ENCODE results near the gene ITIH5. TPM values are rescaled to one million over a fixed set of nuclear protein-coding genes. Genes with fewer than 3 reads are reported as not detected.
"Not testable (repeated sequence)": the region's sequence is repeated elsewhere in the genome, so short reads cannot be mapped to it uniquely, and the experiment has no call there.

Gene ITIH5
- total RNA-seq, 2 experiments from 2014 or later: not detected

DNA sequence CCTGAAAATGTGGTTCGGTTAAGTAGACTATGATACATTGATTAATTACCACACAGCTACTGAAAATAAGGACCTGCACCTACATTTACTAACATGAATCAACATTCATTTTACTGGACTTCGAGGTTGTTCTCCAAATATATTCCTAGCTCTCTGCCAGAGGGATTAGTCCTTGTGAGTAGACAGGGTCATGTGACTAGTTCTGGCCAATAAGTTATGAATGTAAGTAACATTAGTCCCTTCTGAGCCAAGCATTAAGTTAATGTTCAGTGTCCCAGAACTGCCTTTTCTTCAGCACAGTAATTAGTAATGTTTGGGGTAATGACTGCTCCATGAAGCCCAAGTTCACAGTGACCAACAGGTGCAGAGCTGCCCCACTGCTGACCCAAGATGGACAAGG lies 9.2 kb downstream of the ITIH5 start:
- Mint-ChIP-seq H3K27me3 (peaks cover 26% of the 10 kb centered on the region), H3K27ac (no peak overlapping the region), H3K4me1 (no peaks in the 10 kb centered on the region), H3K9me3 (ENCODE audit: low read depth) (no peaks in the 10 kb centered on the region), H3K4me3 (no peak overlapping the region), H3K36me3 (ENCODE audit: low read depth) (no peaks in the 10 kb centered on the region)
- POLR2A ChIA-PET: no interaction called here
- intact Hi-C loops (cut with DNase I, micrococcal nuclease): no loop called here
- ATAC-seq (no peak), DNase-seq (no peak)
- CTCF ChIA-PET: interaction anchor here (0.6 kb wide), 1 partner anchor 132 kb away, joined by 3 read pairs; no protein-coding TSS in a partner anchor

DNA sequence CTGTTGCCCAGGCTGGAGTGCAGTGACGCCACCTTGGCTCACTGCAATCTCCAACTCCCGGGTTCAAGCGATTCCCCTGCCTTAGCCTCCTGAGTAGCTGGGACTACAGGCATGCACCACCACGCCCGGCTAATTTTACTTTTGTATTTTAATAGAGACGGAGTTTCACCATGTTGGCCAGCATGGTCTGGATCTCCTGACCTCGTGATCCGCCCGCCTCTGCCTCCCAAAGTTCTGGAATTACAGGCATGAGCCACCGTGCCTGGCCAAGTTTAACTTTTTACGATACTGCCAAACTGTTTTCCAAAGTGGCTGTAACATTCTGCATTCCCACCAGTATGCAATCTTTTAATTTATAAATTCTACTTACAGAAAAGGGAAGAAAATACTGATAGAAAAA lies 9.7 kb downstream of the ITIH5 start:
- H3K36me3 Mint-ChIP-seq (ENCODE audit: low read depth); POLR2A ChIA-PET; CTCF ChIA-PET; H3K4me1 Mint-ChIP-seq; intact Hi-C loops (cut with DNase I, micrococcal nuclease); ATAC-seq; DNase-seq; H3K9me3 Mint-ChIP-seq (ENCODE audit: low read depth); H3K27ac Mint-ChIP-seq; H3K4me3 Mint-ChIP-seq: not testable (repeated sequence)
- H3K27me3 Mint-ChIP-seq: peaks cover 22% of the 10 kb centered on the region

DNA sequence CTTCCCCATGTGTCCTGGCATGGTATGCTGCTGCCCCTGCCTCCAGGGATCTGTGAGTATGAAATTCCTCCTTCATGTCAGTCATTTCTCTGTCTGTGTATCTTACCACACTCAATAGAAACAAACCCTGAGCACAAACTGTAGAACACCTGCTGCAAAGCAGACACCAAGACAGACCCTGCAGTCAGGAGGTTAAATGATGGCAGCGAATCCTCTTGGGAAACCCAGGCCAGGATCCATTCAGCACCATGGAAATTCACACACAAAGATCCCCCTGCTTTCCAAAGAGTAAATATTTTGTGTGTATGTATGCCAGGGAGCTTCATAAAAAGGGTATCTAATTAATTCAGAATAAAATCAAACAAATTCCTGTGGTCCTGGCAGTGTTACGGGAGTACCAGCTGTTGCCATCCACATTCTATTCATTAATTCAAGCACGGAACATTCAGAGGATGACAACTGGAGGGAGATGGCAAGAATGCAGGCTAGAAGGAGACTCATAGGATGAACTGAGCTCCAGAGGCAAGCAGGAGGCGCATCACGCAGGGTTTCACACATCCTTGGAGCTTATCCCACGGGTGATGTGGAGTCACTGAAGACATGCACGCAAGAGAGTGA lies 14.8 kb downstream of the ITIH5 start:
- intact Hi-C loops (cut with DNase I, micrococcal nuclease): no loop called here
- Mint-ChIP-seq H3K4me1 (no peaks in the 10 kb centered on the region), H3K27me3 (peaks cover 10% of the 10 kb centered on the region), H3K27ac (no peak overlapping the region), H3K36me3 (ENCODE audit: low read depth) (no peaks in the 10 kb centered on the region), H3K9me3 (ENCODE audit: low read depth) (no peaks in the 10 kb centered on the region), H3K4me3 (no peak overlapping the region)
- DNase-seq: no peak
- no peak for ATAC-seq
- CTCF ChIA-PET: interaction anchor here (0.7 kb wide), 1 partner anchor 18 kb away, joined by 6 read pairs; no protein-coding TSS in a partner anchor
- POLR2A ChIA-PET: no interaction called here

DNA sequence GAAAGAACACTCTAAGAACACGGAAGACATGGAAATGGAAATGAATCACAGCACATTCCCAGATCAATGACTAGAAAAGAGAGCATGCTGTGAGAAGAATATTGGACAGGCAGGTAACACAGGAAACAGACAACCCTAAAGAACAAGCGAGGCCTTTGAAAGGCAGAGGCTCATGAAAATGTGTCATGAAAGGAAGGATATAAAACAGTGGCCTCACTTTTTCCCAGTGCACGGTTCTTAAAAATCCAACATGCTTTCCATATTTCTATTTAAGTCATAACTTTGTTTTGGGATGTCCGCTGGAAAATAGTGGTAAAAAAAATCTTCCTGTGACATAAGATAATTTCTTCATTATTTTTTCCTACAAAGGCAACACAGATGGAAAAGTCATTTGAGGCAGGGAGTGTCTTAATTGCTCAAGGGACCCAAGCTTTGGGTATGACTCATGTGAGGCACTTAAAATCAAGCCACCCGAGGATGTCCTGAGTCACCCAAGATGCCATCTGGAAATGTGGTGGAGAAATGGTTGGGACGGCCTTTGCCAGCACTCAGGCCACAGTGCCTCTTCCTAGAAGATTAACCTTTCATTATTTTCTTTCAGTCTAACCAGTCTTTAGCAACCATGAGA lies 17.0 kb downstream of the ITIH5 start:
- CTCF ChIA-PET: interaction anchor here (1.8 kb wide), 1 partner anchor 37 kb away, joined by 6 read pairs; no protein-coding TSS in a partner anchor
- POLR2A ChIA-PET: no interaction called here
- Mint-ChIP-seq H3K27me3 (peaks cover 10% of the 10 kb centered on the region), H3K27ac (no peak overlapping the region), H3K9me3 (ENCODE audit: low read depth) (no peaks in the 10 kb centered on the region), H3K36me3 (ENCODE audit: low read depth) (no peaks in the 10 kb centered on the region), H3K4me3 (no peak overlapping the region), H3K4me1 (no peaks in the 10 kb centered on the region)
- intact Hi-C loops (cut with DNase I, micrococcal nuclease): no loop called here
- peak; percentile 5 for DNase-seq
- no peak for ATAC-seq

DNA sequence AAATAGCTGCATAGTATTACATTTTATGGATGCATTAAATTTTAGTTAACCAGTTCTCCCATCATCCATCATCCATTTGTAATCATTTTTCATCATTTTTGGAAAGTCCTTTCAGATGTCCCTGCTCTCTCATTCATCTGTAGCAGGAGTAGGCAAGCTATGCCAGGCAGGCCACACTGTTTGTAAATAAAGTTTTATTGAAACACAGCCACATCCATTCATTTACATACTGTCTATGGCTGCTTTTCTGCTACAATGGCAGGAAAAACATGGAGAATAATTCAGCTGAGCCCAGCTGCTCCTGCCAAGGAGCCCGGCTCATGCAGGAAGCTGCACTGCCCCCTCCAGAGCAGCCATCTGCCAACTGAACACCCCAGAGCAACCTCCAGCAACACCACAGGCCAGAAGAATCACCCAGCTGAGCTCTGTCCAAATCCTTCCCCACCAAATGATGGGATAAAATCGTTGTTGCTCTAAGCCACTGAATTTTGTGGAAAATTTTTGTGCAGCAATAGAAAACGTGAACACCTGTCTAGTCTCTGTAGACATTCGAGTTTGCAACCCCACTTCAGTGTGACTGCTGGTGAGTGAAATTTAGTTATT lies 19.6 kb downstream of the ITIH5 start:
- H3K27me3 Mint-ChIP-seq: peaks cover 6% of the 10 kb centered on the region
- DNase-seq: no peak
- H3K36me3 Mint-ChIP-seq (ENCODE audit: low read depth): no peaks in the 10 kb centered on the region
- POLR2A ChIA-PET: interaction anchor here (0.6 kb wide), 1 partner anchor 1351 kb away, joined by 4 read pairs; no protein-coding TSS in a partner anchor
- H3K27ac Mint-ChIP-seq: no peak overlapping the region
- no peak overlapping the region for H3K4me3 Mint-ChIP-seq
- ATAC-seq: no peak
- intact Hi-C loops (cut with DNase I, micrococcal nuclease): no loop called here
- H3K4me1 Mint-ChIP-seq: no peaks in the 10 kb centered on the region
- H3K9me3 Mint-ChIP-seq (ENCODE audit: low read depth): no peaks in the 10 kb centered on the region
- CTCF ChIA-PET: no interaction called here

DNA sequence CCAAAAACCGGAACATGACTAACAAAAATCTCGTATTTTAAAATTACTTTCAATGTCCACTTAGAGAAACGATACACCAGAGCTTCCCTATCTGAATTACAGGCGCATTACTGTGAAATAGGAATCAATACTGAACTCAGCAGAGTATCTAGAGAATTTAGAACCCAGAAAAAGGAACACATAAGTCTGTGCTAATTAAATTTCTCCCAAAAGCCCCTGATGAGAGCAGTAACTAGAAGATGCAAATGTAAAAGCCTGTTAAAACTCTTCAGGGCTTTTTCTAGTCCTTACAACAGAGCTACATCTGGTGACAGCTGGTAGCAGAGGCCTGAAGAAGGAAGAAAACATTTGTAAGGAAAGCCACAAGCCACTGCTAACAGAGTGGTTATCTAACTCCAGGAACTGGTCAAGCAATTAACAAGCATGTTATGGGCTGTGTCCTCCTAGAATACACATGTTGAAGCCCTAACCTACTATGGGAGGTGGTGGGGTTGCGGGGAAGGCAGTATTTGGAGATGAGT lies 24.2 kb downstream of the ITIH5 start:
- POLR2A ChIA-PET: no interaction called here
- no peak overlapping the region for H3K4me3 Mint-ChIP-seq
- H3K4me1 Mint-ChIP-seq: no peaks in the 10 kb centered on the region
- no peak overlapping the region for H3K27ac Mint-ChIP-seq
- intact Hi-C loops (cut with DNase I, micrococcal nuclease): no loop called here
- H3K9me3 Mint-ChIP-seq (ENCODE audit: low read depth): peaks cover 7% of the 10 kb centered on the region
- CTCF ChIA-PET: interaction anchor here (0.9 kb wide), 1 partner anchor 44 kb away, joined by 3 read pairs; no protein-coding TSS in a partner anchor
- no peak for ATAC-seq
- no peak for DNase-seq
- H3K36me3 Mint-ChIP-seq (ENCODE audit: low read depth): peaks cover 2% of the 10 kb centered on the region
- peaks cover 8% of the 10 kb centered on the region for H3K27me3 Mint-ChIP-seq

DNA sequence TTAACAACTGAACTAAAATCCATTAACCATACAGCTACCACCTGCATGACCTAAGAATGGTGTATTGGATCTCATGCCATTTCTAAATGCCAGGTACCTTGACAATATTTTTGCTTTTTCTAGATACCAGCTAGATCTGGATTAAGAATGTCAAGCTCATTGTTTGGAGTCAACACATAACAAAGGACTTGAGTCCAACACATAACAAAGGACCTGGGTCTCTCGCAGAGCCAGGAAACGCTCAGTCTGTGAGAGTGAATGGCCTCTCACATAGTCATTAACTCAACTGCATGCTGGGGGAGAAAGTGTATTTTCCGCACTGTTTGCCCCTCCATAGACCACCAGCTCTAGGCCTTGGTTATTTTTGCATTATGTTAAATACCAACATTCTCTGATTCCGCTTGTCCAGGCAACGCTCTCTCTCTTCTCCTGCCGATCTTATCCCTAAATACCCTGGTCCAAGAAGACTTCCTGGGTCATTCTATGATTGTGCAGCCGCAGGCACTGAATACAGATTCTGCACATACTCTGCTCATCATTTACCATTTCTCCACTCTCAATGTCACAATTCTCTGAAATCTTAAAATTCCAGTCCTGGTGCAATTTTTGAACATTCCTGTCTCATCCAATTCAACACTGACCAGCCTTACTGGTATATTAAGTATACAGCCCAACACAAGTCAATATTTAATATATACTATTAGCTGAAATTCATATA lies 31.2 kb downstream of the ITIH5 start:
- POLR2A ChIA-PET: no interaction called here
- Mint-ChIP-seq H3K4me1 (no peaks in the 10 kb centered on the region), H3K36me3 (ENCODE audit: low read depth) (peaks cover 2% of the 10 kb centered on the region), H3K27me3 (peaks cover 13% of the 10 kb centered on the region), H3K9me3 (ENCODE audit: low read depth) (peaks cover 7% of the 10 kb centered on the region), H3K27ac (no peak overlapping the region), H3K4me3 (no peak overlapping the region)
- CTCF ChIA-PET: interaction anchor here (1.0 to 1.7 kb wide), 2 partner anchors 28 to 110 kb away, joined by 3 read pairs; no protein-coding TSS in a partner anchor
- intact Hi-C loops (cut with DNase I, micrococcal nuclease): no loop called here
- no peak for ATAC-seq
- no peak for DNase-seq

DNA sequence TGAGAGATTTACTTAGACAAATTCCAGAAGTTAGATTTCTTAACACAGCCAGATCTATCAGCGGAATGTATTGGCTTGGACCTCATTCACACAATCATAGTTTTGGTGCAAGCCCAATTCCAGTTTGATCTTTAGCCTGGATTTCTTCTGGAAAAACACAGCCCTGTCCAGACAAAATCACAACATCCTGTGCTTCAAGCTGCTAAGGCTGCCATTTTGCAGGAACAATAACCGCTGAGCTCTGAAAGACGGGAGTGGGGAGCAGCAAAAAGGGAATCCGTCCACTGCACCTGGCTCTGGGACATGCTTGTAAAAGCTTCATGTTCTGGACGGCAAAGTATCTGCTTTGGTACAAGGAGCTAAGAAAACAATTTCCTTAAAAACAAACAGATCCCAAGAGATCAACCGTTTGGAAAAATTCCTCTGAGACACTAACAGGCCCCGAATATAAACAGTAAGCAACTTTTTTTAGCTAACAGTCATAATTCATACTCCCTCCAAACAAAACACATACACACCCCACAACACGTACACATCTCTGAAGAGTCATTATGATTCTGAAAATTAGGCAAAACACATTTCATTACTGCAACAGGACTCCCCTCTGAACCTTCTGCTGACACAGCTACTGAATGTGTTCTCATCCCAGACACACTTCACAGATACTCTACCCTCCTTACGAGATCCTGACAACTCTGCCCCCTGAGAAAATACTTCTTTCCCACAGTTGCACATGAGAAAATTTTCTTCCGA lies 32.4 kb downstream of the ITIH5 start:
- Mint-ChIP-seq H3K36me3 (ENCODE audit: low read depth) (peaks cover 2% of the 10 kb centered on the region), H3K27ac (no peak overlapping the region), H3K4me1 (no peaks in the 10 kb centered on the region), H3K9me3 (ENCODE audit: low read depth) (peaks cover 7% of the 10 kb centered on the region), H3K4me3 (no peak overlapping the region), H3K27me3 (peaks cover 11% of the 10 kb centered on the region)
- intact Hi-C loops (cut with DNase I, micrococcal nuclease): no loop called here
- no peak for DNase-seq
- ATAC-seq: no peak
- ChIA-PET CTCF (interaction anchor here (1.0 to 1.7 kb wide), 2 partner anchors 26 to 109 kb away, joined by 3 read pairs; no protein-coding TSS in a partner anchor), POLR2A (no interaction called here)

DNA sequence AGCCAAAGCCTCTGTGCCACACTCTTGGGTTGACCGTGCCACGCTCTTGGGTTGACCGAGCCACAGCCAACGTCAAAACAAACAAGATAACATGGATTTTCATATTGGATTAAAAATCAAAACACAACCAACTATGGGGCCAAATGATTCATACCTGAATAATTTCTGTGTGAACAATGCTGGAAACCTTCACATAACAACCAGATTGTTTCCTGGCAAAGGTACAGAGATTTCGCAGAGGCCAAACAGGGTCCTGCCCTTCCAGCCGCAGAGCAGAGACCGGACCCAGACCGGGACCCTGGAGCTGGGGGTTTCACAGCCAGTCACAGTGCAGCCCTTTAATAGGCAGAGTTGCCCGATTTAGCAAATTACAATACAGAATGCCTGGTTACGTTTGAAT lies 40.5 kb downstream of the ITIH5 start:
- Mint-ChIP-seq H3K9me3 (ENCODE audit: low read depth) (peaks cover 2% of the 10 kb centered on the region), H3K4me1 (no peaks in the 10 kb centered on the region), H3K36me3 (ENCODE audit: low read depth) (no peaks in the 10 kb centered on the region)

DNA sequence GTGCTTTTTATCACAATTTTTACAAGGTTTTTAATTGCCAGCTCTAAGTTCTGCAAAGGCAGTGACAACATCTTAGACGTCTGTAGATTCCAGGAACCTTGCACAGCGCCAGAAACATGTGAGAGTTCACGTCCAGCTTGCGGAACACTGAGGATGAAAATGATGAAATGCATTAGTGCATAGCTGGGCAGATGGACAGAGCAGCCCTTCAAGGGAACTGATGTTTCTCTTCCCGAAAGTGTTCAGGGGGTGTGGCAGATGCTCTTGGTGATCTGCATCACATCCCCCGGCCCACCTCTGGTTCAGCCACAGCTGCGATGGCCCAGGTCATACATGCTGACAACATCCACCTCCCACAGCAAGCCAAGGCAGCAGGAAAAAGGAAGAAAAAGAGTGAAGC lies 40.9 kb downstream of the ITIH5 start:
- no peak for DNase-seq
- CTCF ChIA-PET: no interaction called here
- no peak overlapping the region for H3K27ac Mint-ChIP-seq
- POLR2A ChIA-PET: no interaction called here
- intact Hi-C loops (cut with DNase I, micrococcal nuclease): no loop called here
- no peaks in the 10 kb centered on the region for H3K36me3 Mint-ChIP-seq (ENCODE audit: low read depth)
- no peak overlapping the region for H3K4me3 Mint-ChIP-seq
- peaks cover 2% of the 10 kb centered on the region for H3K9me3 Mint-ChIP-seq (ENCODE audit: low read depth)
- ATAC-seq: no peak
- H3K27me3 Mint-ChIP-seq: no peaks in the 10 kb centered on the region
- H3K4me1 Mint-ChIP-seq: no peaks in the 10 kb centered on the region

More for the DNA sequence above, 40.5 kb downstream of the ITIH5 start:
- DNase-seq: no peak
- POLR2A ChIA-PET: no interaction called here
- ATAC-seq: no peak
- Mint-ChIP-seq H3K4me3 (no peak overlapping the region), H3K27me3 (no peaks in the 10 kb centered on the region), H3K27ac (no peak overlapping the region)
- CTCF ChIA-PET: no interaction called here
- intact Hi-C loops (cut with DNase I, micrococcal nuclease): no loop called here

DNA sequence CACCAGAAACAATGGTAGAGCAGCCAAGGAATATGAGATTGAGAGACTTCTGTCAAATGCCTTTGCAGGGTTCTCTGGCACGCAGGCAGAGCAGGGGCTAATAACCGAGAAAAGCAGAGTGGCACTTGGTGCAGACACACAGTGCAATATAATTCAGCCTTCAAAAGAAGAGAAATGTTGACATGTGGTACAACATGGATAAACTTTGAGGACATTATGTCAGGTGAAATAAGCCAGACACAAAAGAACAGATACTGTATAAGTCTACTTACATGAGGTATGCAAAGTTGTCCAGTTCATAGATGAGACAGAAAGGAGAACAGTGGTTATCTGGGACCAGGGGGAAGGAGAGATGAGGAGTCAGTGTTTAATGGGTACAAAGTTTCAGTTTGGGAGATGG lies 41.8 kb downstream of the ITIH5 start:
- intact Hi-C loops (cut with DNase I, micrococcal nuclease): no loop called here
- H3K4me1 Mint-ChIP-seq: no peaks in the 10 kb centered on the region
- CTCF ChIA-PET: no interaction called here
- no peak overlapping the region for H3K27ac Mint-ChIP-seq
- peaks cover 2% of the 10 kb centered on the region for H3K9me3 Mint-ChIP-seq (ENCODE audit: low read depth)
- no peak overlapping the region for H3K4me3 Mint-ChIP-seq
- H3K27me3 Mint-ChIP-seq: no peaks in the 10 kb centered on the region
- no peaks in the 10 kb centered on the region for H3K36me3 Mint-ChIP-seq (ENCODE audit: low read depth)
- DNase-seq (no peak), ATAC-seq (no peak)
- POLR2A ChIA-PET: no interaction called here
